Left renal cortex interstitium (tissue), 4 donors: Measurements from ENCODE around the gene NUTF2. TPM values are rescaled to one million over a fixed set of nuclear protein-coding genes. Genes with fewer than 3 reads are reported as not detected.
"Not testable (repeated sequence)": the region's sequence is repeated elsewhere in the genome, so short reads cannot be mapped to it uniquely, and the experiment has no call there.

ENCODE experiments used
- DNase-seq, 4 donors: peaks; one replicate each; pipeline ENCODE4 v3.0.0-alpha.2; 2013; ENCODE audit warnings: low read depth in 4 of 4, low spot score in 2 of 4, missing footprints in 1 of 4
- polyA plus RNA-seq, 4 donors: library from polyadenylated mRNA; unstranded; fragments of 120-200 nt; gene quantifications; one replicate each; pipeline ENCODE4 v1.2.1, GENCODE V29; 2013; ENCODE audit not compliant: insufficient read length in 4 of 4

Gene NUTF2
- polyA plus RNA-seq, 4 donors = 114 to 134 (median 127) TPM

- no peak for DNase-seq
These were observed 15.1 kb downstream of the NUTF2 start for GRCh38 chr16:67861877-67862276.

- DNase-seq = no peak
These were observed 16.2 kb downstream of the NUTF2 start for GRCh38 chr16:67862623-67863583.

- not testable (repeated sequence) for DNase-seq
These were observed 17.3 kb downstream of the NUTF2 start for GRCh38 chr16:67864044-67864443.

- no peak for DNase-seq
These were observed 17.9 kb downstream of the NUTF2 start for GRCh38 chr16:67864594-67864993.

GRCh38 chr16:67865318-67865717 is 18.6 kb downstream of the NUTF2 start:
- DNase-seq = no peak

- DNase-seq = no peak
These were observed 21.6 kb downstream of the NUTF2 start for GRCh38 chr16:67868290-67868689.

- DNase-seq = no peak
These were observed 22.9 kb downstream of the NUTF2 start for GRCh38 chr16:67869653-67870052.

- DNase-seq = no peak
These were observed 24.5 kb downstream of the NUTF2 start for GRCh38 chr16:67871256-67871655.

- no peak for DNase-seq
These were observed 25.4 kb downstream of the NUTF2 start for GRCh38 chr16:67872131-67872630.

GRCh38 chr16:67872631-67873434 is 26.1 kb downstream of the NUTF2 start, which contains the start of gene EDC4:
Gene EDC4, plus strand, starts transcription at chr16:67873052. Its CDS starts 210 bp downstream, at chr16:67873262.
- peak in 1 of 4 donors; percentile 48 for DNase-seq

- no peak for DNase-seq
These were observed 27.0 kb downstream of the NUTF2 start for GRCh38 chr16:67873435-67874370.

GRCh38 chr16:67874372-67874771 is 27.6 kb downstream of the NUTF2 start:
- no peak for DNase-seq

- no peak for DNase-seq
These were observed 30.3 kb downstream of the NUTF2 start for GRCh38 chr16:67877064-67877463.

GRCh38 chr16:67878232-67878631 is 31.5 kb downstream of the NUTF2 start:
- DNase-seq = no peak

GRCh38 chr16:67878846-67879245 is 32.1 kb downstream of the NUTF2 start:
- no peak for DNase-seq

GRCh38 chr16:67879462-67879861 is 32.7 kb downstream of the NUTF2 start:
- no peak for DNase-seq

GRCh38 chr16:67879936-67880335 is 33.2 kb downstream of the NUTF2 start:
- DNase-seq = no peak

- no peak for DNase-seq
These were observed 33.9 kb downstream of the NUTF2 start for GRCh38 chr16:67880584-67880983.

GRCh38 chr16:67881621-67882161 is 35.0 kb downstream of the NUTF2 start:
- DNase-seq = no peak
